CD14-positive monocyte (primary cell): Measurements from ENCODE around the gene RAB7B. TPM values are rescaled to one million over a fixed set of nuclear protein-coding genes. Genes with fewer than 3 reads are reported as not detected.
A peak's percentile ranks its signal among the peaks of the same experiment; 100 is the strongest.

Experiments
- DNase-seq, 3 donors: peaks; one replicate each; pipeline ENCODE4 v3.0.0-alpha.2; 2011 to 2022
- H2AFZ ChIP-seq: 2 replicates; pipeline ENCODE4 v1.6.0; 2012; ENCODE audit warnings: mild to moderate bottlenecking, low read depth, low read length, inconsistent platforms; ENCODE audit not compliant: insufficient read depth, poor library complexity, severe bottlenecking
- H3K27ac ChIP-seq, 2 donors: 1 replicate in 1 of 2; 2 replicates in 1 of 2; pipeline ENCODE4 v1.5.1; 2012 to 2013; ENCODE audit warnings: low read length in 2 of 2, control low read depth in 1 of 2, inconsistent platforms in 1 of 2, low read depth in 1 of 2, mild to moderate bottlenecking in 1 of 2
- H3K27me3 ChIP-seq, 2 donors: one replicate each; pipeline versions ENCODE4 v1.6.0 to v1.6.1; 2011 to 2013; ENCODE audit warnings: low read length in 2 of 2; ENCODE audit not compliant: control insufficient read depth in 2 of 2, insufficient read depth in 2 of 2
- H3K36me3 ChIP-seq, 2 donors: replicated peaks in 1 of 2; 1 replicate in 1 of 2; 2 replicates in 1 of 2; pipeline versions ENCODE4 v1.5.1 to v1.6.1; 2012 to 2013; ENCODE audit warnings: low read length in 2 of 2, control low read depth in 1 of 2, inconsistent platforms in 1 of 2, mild to moderate bottlenecking in 1 of 2; ENCODE audit not compliant: insufficient read depth in 2 of 2, control insufficient read depth in 1 of 2
- H3K4me1 ChIP-seq, 2 donors: 1 replicate in 1 of 2; 2 replicates in 1 of 2; pipeline versions ENCODE4 v1.5.1 to v1.6.1; 2012 to 2013; ENCODE audit warnings: low read length in 2 of 2, control low read depth in 1 of 2, inconsistent platforms in 1 of 2, mild to moderate bottlenecking in 1 of 2, moderate library complexity in 1 of 2; ENCODE audit not compliant: insufficient read depth in 2 of 2, control insufficient read depth in 1 of 2
- H3K4me2 ChIP-seq: replicated peaks from 2 replicates; pipeline ENCODE3; 2012; ENCODE audit warnings: low read length, moderate library complexity, mild to moderate bottlenecking; ENCODE audit not compliant: poor library complexity, severe bottlenecking; ENCODE audit errors: extremely low read depth
- H3K4me3 ChIP-seq, 3 experiments: fragments of 200-600 bp in 1 of 3; sonication (generic) in 1 of 3; replicated peaks in 1 of 3; 1 replicate in 2 of 3; 2 replicates in 1 of 3; pipeline ENCODE4 v1.5.1; 2011 to 2013; ENCODE audit warnings: low read length in 3 of 3, mild to moderate bottlenecking in 3 of 3, control low read depth in 2 of 3, low read depth in 2 of 3, inconsistent platforms in 1 of 3, moderate library complexity in 1 of 3
- H3K79me2 ChIP-seq: 2 replicates; pipeline ENCODE4 v1.6.0; 2012; ENCODE audit warnings: mild to moderate bottlenecking, control low read depth, inconsistent platforms, low read length, moderate library complexity; ENCODE audit not compliant: insufficient read depth
- H3K9ac ChIP-seq: 2 replicates; pipeline ENCODE4 v1.6.0; 2017; ENCODE audit warnings: low read length, mild to moderate bottlenecking; ENCODE audit not compliant: insufficient read depth, poor library complexity, severe bottlenecking
- H3K9me3 ChIP-seq, 2 donors: replicated peaks in 1 of 2; 1 replicate in 1 of 2; 2 replicates in 1 of 2; pipeline versions ENCODE4 v1.5.1 to v1.6.1; 2012 to 2013; ENCODE audit warnings: low read length in 2 of 2, control low read depth in 1 of 2; ENCODE audit not compliant: control insufficient read depth in 1 of 2, insufficient read depth in 1 of 2
- H4K20me1 ChIP-seq: 2 replicates; pipeline ENCODE4 v1.6.0; 2012; ENCODE audit warnings: mild to moderate bottlenecking, low read length, control low read depth, moderate library complexity; ENCODE audit not compliant: insufficient read depth
- H3K27ac Mint-ChIP-seq, 7 donors: one replicate each; pipeline ENCODE4 v1.8.0; 2020; ENCODE audit warnings: mild to moderate bottlenecking in 7 of 7, mixed read lengths in 7 of 7, moderate library complexity in 6 of 7, inconsistent platforms in 2 of 7
- H3K27me3 Mint-ChIP-seq, 3 donors: one replicate each; pipeline ENCODE4 v1.8.0; 2021 to 2022; ENCODE audit warnings: low read depth in 3 of 3, mild to moderate bottlenecking in 3 of 3, mixed read lengths in 3 of 3, moderate library complexity in 3 of 3, inconsistent platforms in 1 of 3
- H3K36me3 Mint-ChIP-seq, 2 donors: one replicate each; pipeline ENCODE4 v1.8.0; 2020; ENCODE audit warnings: mixed read lengths in 2 of 2, inconsistent platforms in 1 of 2, mild to moderate bottlenecking in 1 of 2
- H3K4me1 Mint-ChIP-seq: one replicate; pipeline ENCODE4 v1.8.0; 2020; ENCODE audit warnings: mild to moderate bottlenecking, mixed read lengths
- H3K4me3 Mint-ChIP-seq, 2 donors: one replicate each; pipeline ENCODE4 v1.8.0; 2020; ENCODE audit warnings: mild to moderate bottlenecking in 2 of 2, mixed read lengths in 2 of 2, moderate library complexity in 1 of 2
- H3K9me3 Mint-ChIP-seq, 7 donors: one replicate each; pipeline ENCODE4 v1.8.0; 2020 to 2022; ENCODE audit warnings: mixed read lengths in 7 of 7, mild to moderate bottlenecking in 6 of 7, moderate library complexity in 6 of 7, inconsistent platforms in 2 of 7
- WGBS: methylation state at CpG from one replicate; pipeline ENCODE4 v1.1.5; 2013; ENCODE audit warnings: missing lambda C conversion rate; ENCODE audit not compliant: insufficient coverage; 5-methylcytosine and 5-hydroxymethylcytosine counted together
- intact Hi-C, 2 donors: fragments of 100-400 bp; cut with micrococcal nuclease; formaldehyde crosslinking; loops; one replicate each; pipeline versions ENCODE4 v1.15.0 to v1.15.1; 2023
- polyA plus RNA-seq, 3 donors: library from polyadenylated mRNA; depleted of rRNA in 1 of 3; unstranded in 2 of 3; stranded (reverse) in 1 of 3; fragments of 300-500 nt in 2 of 3; fragments of >200 nt in 1 of 3; fragmentation: Illumina TruSeq in 2 of 3; gene quantifications; 1 replicate in 2 of 3; 2 replicates in 1 of 3; pipeline ENCODE4 v1.2.3, GENCODE V29; 2012 to 2021
- TF ChIP-seq, protein P1 (sequence below): fragments of 200-600 bp; IDR thresholded peaks from one replicate; pipeline ENCODE4 v1.8.0; 2022; ENCODE audit warnings: antibody characterized with exemption, mild to moderate bottlenecking

RAB7B gene
- polyA plus RNA-seq, 3 donors, result 0.41 to 0.52 (median 0.47) TPM

DNA sequence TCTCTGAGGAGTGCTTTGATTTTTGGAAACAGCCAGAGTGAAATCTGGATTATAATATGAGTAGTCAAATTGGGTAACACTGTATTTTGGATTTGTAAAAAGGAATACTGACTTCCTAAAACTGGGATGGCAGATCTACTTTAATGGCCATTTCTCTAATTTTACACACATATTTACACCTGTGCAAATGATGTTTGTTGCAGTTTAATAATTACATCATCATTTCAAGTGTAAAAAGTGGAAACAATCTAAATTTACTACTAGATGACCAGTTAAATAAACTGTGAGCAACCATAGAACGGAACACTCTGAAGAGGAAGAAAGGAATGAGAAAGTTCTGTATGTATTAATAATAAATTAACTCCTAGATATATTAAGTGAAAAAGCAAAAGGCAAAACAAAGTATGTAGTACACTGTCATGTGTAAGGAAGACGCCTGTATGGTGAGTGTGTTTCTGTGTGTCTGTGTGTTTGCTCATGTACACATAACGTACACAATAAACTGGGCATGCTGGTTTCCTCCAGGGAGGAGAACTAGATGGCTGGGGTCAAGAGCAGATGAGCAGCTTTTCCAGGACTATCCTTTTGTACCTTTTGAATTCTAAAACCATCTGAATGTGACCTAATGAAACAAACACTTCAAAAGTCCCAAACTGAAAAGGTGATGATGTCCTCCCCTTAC, 46.9 kb upstream of the RAB7B start:
- Histone ChIP-seq H3K79me2 (no peaks in the 10 kb centered on the region), H3K36me3 (no peaks in the 10 kb centered on the region), H3K4me3 (no peak overlapping the region), H3K4me2 (peak overlapping the region; percentile 6), H3K4me1 (peaks cover 57 to 58% of the 10 kb centered on the region in 2 donors), H3K27me3 (no peaks in the 10 kb centered on the region), H3K9me3 (no peaks in the 10 kb centered on the region), H4K20me1 (no peaks in the 10 kb centered on the region), H3K9ac (no peak overlapping the region), H2AFZ (no peak overlapping the region), H3K27ac (peak overlapping the region in 1 of 2 donors; percentile 77)
- Mint-ChIP-seq H3K27ac (peak overlapping the region; percentile 78 to 94 (median 84)), H3K4me1 (peaks cover 58% of the 10 kb centered on the region), H3K4me3 (no peak overlapping the region), H3K9me3 (no peaks in the 10 kb centered on the region), H3K27me3 (no peaks in the 10 kb centered on the region), H3K36me3 (peaks cover 0 to 4% of the 10 kb centered on the region in 2 donors)
- WGBS, result no CpG with 5 or more reads among the region's 3 CpGs
- TF ChIP-seq, protein P1, sequence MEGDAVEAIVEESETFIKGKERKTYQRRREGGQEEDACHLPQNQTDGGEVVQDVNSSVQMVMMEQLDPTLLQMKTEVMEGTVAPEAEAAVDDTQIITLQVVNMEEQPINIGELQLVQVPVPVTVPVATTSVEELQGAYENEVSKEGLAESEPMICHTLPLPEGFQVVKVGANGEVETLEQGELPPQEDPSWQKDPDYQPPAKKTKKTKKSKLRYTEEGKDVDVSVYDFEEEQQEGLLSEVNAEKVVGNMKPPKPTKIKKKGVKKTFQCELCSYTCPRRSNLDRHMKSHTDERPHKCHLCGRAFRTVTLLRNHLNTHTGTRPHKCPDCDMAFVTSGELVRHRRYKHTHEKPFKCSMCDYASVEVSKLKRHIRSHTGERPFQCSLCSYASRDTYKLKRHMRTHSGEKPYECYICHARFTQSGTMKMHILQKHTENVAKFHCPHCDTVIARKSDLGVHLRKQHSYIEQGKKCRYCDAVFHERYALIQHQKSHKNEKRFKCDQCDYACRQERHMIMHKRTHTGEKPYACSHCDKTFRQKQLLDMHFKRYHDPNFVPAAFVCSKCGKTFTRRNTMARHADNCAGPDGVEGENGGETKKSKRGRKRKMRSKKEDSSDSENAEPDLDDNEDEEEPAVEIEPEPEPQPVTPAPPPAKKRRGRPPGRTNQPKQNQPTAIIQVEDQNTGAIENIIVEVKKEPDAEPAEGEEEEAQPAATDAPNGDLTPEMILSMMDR, result no peak
- intact Hi-C loops, result loop anchor here in 1 of 2 donors (5.0 kb wide), 1 partner anchor 38 kb away; no protein-coding TSS in a partner anchor
- DNase-seq, result peak in 1 of 3 donors; percentile 27

DNA sequence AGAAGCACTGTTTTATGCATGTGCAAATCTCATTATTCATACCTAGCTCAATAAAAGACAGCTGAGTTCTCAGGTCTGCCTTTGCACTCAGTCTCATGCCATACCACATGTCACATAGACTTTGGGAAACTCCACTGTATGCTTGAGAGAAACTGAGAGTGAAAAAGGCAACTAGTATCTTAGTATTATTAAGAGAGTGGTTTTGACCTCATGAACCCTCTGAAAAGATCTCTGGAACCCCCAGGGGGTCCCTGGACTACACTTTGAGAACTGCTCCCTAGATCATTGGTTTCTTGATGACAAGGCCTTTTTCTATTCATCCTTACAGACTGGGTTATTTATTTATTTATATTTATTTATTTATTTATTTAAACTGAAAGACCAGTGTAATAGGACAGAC, 46.1 kb upstream of the RAB7B start:
- Mint-ChIP-seq H3K27ac (peak overlapping the region in 2 of 7 donors; percentile 84 to 86), H3K4me3 (no peak overlapping the region), H3K4me1 (peaks cover 58% of the 10 kb centered on the region), H3K9me3 (no peaks in the 10 kb centered on the region), H3K36me3 (peaks cover 0 to 4% of the 10 kb centered on the region in 2 donors), H3K27me3 (no peaks in the 10 kb centered on the region)
- peaks cover 57 to 58% of the 10 kb centered on the region in 2 donors for H3K4me1 ChIP-seq
- no peaks in the 10 kb centered on the region for H4K20me1 ChIP-seq
- TF ChIP-seq, protein P1, result no peak
- intact Hi-C loops, result no loop called here
- no peak overlapping the region for H3K9ac ChIP-seq
- H3K4me2 ChIP-seq, result no peak overlapping the region
- no peak overlapping the region for H3K27ac ChIP-seq
- H3K9me3 ChIP-seq, result no peaks in the 10 kb centered on the region
- DNase-seq, result peak in 1 of 3 donors; percentile 31
- H2AFZ ChIP-seq, result no peak overlapping the region
- H3K4me3 ChIP-seq, result no peak overlapping the region
- H3K36me3 ChIP-seq, result no peaks in the 10 kb centered on the region
- H3K27me3 ChIP-seq, result no peaks in the 10 kb centered on the region
- no peaks in the 10 kb centered on the region for H3K79me2 ChIP-seq
